NCI-H1436 (cell line): Measurements from ENCODE around the gene CEP97.

Experiments used
- DNase-seq: peaks from one replicate; lab custom pipeline; 2025; lab: John Stamatoyannopoulos, UW

CEP97 gene

GRCh38 chr3:101813817-101814440 lies 89.5 kb downstream of the CEP97 start:
- DNase-seq = peak; percentile 17

- no peak for DNase-seq
These were observed 90.4 kb downstream of the CEP97 start for GRCh38 chr3:101814835-101815234.

- DNase-seq = no peak
These were observed 92.1 kb downstream of the CEP97 start for GRCh38 chr3:101816215-101817149.

- no peak for DNase-seq
These were observed 93.6 kb downstream of the CEP97 start for GRCh38 chr3:101817992-101818391.

GRCh38 chr3:101819649-101820206 lies 95.3 kb downstream of the CEP97 start:
- DNase-seq = no peak
